ENCODE results near the gene GYS1.
"Not testable (repeated sequence)": the region's sequence is repeated elsewhere in the genome, so short reads cannot be mapped to it uniquely, and the experiment has no call there.

GYS1 gene

DNA sequence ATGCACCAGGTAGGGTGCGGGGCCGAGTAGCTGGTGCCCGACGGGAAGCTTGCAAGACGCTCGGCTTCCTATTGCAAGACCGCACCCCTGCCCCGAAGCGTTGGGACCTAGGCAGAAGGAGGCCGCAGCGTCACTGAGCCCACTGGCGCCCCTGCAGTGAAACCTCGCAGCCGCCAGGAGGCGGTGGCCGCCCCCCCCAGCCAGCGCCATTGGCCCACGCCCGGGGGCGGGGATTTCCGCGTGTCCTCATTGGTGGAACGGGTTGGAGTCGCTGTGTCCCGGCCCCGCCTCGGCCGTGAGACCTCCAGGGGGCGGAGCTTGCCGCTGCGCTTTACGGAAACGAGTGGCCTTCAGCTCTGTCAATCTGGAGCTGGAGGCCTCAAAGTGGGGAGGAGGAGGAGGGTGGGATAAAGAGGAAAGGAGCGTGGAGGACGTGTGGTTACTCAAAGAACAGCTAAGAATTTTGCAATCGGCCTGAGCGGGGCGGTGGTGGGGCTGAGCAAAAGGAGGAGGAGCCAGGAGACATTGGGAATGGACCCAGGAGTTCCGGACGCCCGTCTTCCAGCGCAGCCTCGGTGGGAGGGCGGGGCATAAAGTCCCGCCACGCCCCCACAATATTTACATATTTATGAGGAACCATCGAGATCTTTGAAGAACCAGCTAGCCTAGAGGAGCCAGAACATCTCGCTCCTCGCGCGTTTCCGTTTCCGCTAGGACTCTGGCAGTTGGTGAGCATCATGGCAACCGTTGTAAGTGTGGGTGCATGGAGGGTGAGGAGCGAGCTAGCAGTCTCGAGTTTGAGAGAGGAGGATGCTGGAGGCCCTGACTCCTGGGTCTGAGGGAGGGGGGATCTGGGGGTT is at the start of gene GYS1, which contains the start of gene RUVBL2:
Gene GYS1, minus strand, starts transcription at position 135 of the 860 bp plus-strand sequence. CDS start 197 bp downstream, outside the sequence.
Gene RUVBL2, plus strand, starts transcription at position 713 of the 860 bp plus-strand sequence. Its CDS starts 25 bp downstream, at position 738.
- DNase-seq (ENCODE audit: low read depth, low spot score), result peak; percentile 99

DNA sequence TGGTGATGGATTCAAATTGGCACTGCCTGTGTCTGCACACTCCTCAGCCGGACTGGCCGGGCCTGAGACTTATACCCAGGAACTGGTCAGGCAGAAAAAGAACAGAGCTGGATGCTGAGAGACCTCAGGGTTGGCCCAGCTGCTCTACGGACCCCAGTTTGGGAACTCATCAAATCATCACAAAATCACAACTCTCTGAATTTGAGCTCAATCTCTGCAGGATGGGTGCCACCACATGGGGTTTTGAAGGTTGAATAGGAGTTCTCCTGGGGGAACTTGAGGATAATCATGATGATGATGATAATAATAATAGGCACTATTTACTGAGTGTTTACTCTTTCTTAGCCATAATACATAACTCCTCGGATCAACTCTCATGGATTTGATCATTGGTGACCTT is 49.6 kb upstream of the GYS1 start:
- not testable (repeated sequence) for DNase-seq (ENCODE audit: low read depth, low spot score)

GRCh38 chr19:49042177-49042576 is 49.1 kb upstream of the GYS1 start:
- DNase-seq (ENCODE audit: low read depth, low spot score), result no peak

GRCh38 chr19:49039736-49040135 is 46.6 kb upstream of the GYS1 start:
- not testable (repeated sequence) for DNase-seq (ENCODE audit: low read depth, low spot score)

DNA sequence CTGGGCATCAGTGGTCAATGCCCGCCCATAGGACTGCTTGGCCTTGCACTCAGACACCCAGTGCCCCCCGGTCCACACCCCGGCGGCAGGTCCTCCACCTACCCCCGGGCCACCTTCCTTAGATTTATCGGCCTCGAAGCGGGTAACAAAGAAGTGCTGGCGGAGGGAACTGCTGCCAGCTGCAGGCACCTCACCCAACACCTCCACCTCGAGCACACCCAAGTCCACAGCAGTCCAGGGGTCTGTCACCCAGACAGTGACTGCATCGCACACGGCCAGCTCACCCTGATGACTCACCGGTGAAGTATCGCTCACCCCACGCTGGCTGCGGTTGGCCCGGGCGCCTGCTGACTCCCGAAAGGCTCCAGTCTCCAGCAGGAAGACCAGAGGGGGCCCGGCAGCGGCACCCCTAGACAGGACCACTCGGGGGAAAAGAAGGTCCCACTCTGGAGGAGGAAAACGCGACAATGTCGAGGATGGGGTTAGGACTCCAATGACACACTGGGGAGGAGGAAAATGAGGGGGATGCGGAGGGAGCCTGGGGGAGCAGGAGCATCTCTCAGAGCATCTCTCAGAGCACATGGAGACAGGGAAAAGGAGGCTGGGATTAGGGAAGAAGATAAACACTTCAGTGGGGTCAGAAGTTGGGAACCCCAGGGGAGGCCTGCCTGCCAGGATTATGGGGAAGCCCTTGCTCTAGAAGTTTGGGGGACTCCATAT is 45.6 kb upstream of the GYS1 start:
- DNase-seq (ENCODE audit: low read depth, low spot score), result not testable (repeated sequence)

GRCh38 chr19:49038111-49038510 is 45.0 kb upstream of the GYS1 start:
- DNase-seq (ENCODE audit: low read depth, low spot score), result not testable (repeated sequence)

DNA sequence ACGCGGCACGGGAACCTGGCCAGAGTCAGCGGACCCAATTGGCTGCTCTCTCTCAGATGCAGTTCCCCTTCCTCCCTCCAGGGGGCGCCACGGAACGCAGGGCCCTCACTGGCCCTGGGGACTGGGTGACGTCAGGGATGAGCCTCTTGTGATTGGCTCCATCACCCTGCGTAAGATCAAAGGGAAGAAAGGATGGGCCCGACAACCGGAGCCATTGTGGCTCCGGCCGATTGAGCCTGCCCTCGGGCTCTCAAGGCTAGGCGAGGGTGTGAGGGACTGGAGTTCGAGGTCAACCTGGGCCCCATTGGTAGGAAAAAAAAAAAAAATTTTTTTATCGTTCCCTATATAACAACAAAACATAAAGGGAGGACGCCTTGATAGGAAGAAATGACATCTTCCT is 43.7 kb upstream of the GYS1 start, which contains the start of gene CGB1:
Gene CGB1, minus strand, starts transcription at position 81 of the 400 bp plus-strand sequence. CDS start 184 bp downstream, outside the sequence.
- not testable (repeated sequence) for DNase-seq (ENCODE audit: low read depth, low spot score)

- DNase-seq (ENCODE audit: low read depth, low spot score), result not testable (repeated sequence)
Measured at GRCh38 chr19:49031642-49032301, 38.7 kb upstream of the GYS1 start, which contains the start of gene CGB2. CGB2 (plus strand) TSS chr19:49031890; CDS start chr19:49032096, 206 bp downstream.

DNA sequence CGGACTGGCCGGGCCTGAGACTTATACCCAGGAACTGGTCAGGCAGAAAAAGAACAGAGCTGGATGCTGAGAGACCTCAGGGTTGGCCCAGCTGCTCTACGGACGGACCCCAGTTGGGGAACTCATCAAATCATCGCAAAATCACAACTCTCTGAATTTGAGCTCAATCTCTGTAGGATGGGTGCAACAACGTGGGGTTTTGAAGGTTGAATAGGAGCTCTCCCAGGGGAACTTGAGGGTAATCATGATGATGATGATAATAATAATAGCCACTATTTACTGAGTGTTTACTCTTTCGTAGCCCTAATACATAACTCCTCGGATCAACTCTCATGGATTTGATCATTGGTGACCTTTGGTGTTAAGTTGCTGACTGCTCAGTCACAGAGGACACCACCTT is 37.2 kb upstream of the GYS1 start:
- DNase-seq (ENCODE audit: low read depth, low spot score), result not testable (repeated sequence)

DNA sequence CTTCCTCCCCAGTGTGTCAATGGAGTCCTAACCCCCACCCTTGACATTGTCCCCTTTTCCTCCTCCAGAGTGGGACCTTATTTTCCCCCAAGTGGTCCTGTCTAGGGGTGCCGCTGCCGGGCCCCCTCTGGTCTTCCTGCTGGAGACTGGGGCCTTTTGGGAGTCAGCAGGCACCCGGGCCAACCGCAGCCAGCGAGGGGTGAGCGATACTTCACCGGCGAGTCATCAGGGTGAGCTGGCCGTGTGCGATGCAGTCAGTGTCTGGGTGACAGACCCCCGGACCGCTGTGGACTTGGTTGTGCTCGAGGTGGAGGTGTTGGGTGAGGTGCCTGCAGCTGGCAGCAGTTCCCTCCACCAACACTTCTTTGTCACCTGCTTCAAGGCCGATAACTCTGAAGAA is 36.6 kb upstream of the GYS1 start:
- DNase-seq (ENCODE audit: low read depth, low spot score), result not testable (repeated sequence)

GRCh38 chr19:49028686-49029085 is 35.6 kb upstream of the GYS1 start:
- not testable (repeated sequence) for DNase-seq (ENCODE audit: low read depth, low spot score)

DNA sequence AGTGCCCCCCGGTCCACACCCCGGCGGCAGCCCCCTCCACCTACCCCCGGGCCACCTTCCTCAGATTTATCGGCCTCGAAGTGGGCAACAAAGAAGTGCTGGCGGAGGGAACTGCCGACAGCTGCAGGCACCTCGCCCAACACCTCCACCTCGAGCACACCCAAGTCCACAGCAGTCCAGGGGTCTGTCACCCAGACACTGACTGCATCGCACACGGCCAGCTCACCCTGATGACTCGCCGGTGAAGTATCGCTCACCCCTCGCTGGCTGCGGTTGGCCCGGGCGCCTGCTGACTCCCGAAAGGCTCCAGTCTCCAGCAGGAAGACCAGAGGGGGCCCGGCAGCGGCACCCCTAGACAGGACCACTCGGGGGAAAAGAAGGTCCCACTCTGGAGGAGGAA is 32.5 kb upstream of the GYS1 start:
- DNase-seq (ENCODE audit: low read depth, low spot score), result not testable (repeated sequence)

DNA sequence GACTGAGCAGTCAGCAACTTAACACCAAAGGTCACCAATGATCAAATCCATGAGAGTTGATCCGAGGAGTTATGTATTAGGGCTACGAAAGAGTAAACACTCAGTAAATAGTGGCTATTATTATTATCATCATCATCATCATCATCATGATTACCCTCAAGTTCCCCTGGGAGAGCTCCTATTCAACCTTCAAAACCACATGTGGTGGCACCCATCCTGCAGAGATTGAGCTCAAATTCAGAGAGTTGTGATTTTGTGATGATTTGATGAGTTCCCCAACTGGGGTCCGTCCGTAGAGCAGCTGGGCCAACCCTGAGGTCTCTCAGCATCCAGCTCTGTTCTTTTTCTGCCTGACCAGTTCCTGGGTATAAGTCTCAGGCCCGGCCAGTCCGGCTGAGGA is 32.0 kb upstream of the GYS1 start:
- not testable (repeated sequence) for DNase-seq (ENCODE audit: low read depth, low spot score)

GRCh38 chr19:49024233-49024632 is 31.1 kb upstream of the GYS1 start, which contains the start of gene CGB3:
CGB3 (minus strand) TSS chr19:49024333; CDS start chr19:49023971, 362 bp downstream.
- not testable (repeated sequence) for DNase-seq (ENCODE audit: low read depth, low spot score)

DNA sequence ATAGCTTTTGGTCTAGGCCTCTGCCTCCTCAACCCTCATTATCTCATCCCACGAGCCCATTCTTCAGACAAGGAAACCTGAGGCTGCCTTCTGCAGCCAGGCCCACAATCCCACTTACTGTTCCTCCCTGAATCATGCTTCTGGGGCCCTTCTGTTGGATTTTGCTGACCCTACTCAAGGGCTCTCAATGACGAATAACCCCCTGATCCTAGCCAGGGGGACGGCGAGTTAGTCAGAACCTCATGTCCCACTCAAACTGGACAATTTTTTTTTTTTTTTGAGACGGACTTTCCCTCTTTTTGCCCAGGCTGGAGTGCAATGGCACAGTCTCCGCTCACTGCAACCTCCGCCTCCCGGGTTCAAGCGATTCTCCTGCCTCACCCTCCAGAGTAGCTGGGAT is 29.0 kb upstream of the GYS1 start:
- no peak for DNase-seq (ENCODE audit: low read depth, low spot score)

DNA sequence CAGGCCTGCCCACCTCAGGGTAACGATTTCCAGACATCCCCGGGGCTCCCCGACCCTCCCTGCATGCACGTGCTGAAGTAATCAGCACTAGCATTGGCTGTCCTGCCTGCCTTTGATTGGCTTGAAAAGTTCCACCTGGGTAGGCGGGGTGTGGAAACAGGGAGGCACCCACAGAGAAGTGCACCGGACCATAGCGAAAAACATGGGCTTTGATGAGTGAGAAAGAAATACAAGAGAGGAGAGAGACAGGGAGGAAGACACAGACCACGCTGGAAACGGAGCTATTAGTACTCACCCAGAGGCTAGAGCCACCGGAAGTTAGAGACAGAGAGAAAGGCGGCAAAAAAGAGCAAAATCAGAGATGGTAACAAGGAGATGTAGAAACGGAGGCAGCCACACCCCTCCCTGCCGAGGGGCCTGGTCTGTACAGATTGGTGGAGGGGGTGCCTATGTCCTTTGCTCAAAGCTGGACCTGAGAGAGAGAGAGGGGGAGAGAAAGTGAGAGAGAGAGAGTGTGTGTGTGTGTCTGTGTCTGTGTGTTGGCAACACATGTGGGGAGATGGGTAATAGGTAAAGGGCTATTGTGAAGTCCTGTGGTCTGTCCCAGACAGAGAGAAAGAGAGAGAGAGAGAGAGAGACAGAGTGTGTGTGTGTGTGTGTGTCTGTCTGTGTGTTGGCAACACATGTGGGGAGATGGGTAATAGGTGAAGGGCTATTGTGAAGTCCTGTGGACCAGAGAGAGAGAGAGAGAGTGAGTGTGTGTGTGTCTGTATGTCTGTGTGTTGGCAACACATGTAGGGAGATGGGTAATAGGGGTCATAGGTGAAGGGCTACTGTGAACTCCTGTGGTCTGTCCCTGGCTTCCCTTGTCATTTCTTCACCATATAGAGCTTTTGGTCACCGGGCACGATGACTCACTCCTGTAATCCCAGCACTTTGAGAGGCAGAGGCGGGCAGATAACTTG is 28.1 kb upstream of the GYS1 start:
- no peak for DNase-seq (ENCODE audit: low read depth, low spot score)

DNA sequence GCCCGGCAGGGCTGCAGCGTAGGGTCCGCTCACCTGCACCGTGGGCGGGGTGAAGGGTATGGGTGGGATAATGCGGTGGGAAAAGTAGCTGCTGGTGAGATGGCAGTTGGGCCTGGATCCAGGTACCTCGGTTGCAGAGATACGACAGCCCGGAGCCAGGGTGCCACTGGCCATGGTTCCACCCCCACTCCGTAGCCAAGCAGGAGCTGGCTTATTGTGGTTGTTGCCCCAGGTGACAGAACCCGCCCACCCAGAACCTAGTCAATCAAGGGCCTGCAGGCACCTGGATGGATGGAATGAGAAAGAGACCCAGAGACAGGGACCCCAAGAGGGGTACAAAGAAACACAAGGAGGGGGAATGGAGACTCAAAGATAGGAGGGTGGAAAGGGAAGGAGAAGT is 27.2 kb upstream of the GYS1 start:
- no peak for DNase-seq (ENCODE audit: low read depth, low spot score)

GRCh38 chr19:49019242-49019932 is 26.3 kb upstream of the GYS1 start:
- DNase-seq (ENCODE audit: low read depth, low spot score), result no peak

- not testable (repeated sequence) for DNase-seq (ENCODE audit: low read depth, low spot score)
Measured at GRCh38 chr19:49018388-49019241, 25.5 kb upstream of the GYS1 start.
